ENCODE measurements around the gene C2orf66.

Gene C2orf66

GRCh38 chr2:196758474-196759377 is 50.4 kb downstream of the C2orf66 start:
- peak; percentile 18 for DNase-seq (ENCODE audit: low spot score)
